ENCODE data around the gene SPINK7.
A peak's percentile ranks its signal among the peaks of the same experiment; 100 is the strongest.
"Not testable (repeated sequence)": the region's sequence is repeated elsewhere in the genome, so short reads cannot be mapped to it uniquely, and the experiment has no call there.

Gene SPINK7
- total RNA-seq = 0 reads per million in 3 experiments

DNA sequence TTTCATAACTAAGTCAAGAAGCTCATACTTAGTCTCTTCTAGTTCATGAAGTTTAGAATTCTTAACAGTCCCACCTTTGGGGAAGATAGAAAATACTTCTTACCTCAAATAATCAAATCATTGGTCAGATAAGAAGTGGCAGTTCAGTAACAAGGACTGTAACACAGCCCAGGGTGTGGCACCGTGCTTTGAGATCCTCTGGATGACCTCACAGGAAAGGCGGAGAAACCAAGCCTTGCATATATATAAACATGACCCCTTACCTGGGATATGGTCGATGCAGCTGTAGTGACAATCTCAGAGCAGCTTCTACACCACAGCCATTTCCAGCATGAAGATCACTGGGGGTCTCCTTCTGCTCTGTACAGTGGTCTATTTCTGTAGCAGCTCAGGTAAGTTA is at the start of gene SPINK7:
TSS of gene SPINK7 (plus strand) at position 271 of the 400 bp plus-strand sequence. CDS start at position 332, 61 bp downstream.
- no peak for DNase-seq

DNA sequence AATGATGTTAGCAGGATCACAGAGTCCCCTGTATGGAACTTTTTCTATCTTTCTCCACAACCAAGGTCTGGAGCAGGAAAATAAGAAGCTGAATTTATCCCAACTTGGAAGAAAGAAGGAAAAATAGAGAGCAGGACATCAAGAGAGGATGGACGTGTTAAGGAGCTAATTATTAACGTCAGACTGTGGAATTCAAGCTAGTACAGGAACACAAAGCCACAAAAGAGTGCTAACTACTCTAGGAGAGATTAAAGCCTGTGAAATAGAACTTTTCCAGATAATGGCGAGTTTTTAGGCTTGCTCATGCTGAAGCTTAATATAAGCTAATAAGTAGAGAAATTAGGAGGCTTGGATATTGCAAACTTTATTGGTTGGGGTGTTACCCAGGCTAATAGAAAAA is 44.3 kb upstream of the SPINK7 start:
- DNase-seq = no peak

DNA sequence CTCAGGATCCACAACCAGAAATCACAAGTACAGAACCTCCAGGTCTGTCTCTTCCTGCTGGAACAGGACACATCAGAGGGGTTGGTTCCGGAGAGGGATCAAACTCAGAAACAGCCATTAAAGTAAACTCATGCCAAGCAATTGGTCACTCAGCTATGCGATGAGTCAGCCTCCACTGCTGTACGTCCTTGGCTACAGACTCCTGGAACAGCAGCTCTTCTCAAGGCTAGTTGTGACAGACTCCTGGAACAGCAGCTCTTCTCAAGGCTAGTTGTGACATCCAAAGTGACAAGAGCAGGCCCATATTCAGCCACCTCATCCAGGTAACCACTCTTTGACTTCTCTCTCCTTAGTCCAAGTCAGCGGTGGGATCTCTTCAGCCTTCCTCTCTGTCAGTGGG is 43.7 kb upstream of the SPINK7 start, which contains the start of gene SPINK13:
TSS of gene SPINK13 (plus strand) at position 229 of the 400 bp plus-strand sequence. CDS start 1,279 bp downstream, outside the sequence.
- DNase-seq = no peak

DNA sequence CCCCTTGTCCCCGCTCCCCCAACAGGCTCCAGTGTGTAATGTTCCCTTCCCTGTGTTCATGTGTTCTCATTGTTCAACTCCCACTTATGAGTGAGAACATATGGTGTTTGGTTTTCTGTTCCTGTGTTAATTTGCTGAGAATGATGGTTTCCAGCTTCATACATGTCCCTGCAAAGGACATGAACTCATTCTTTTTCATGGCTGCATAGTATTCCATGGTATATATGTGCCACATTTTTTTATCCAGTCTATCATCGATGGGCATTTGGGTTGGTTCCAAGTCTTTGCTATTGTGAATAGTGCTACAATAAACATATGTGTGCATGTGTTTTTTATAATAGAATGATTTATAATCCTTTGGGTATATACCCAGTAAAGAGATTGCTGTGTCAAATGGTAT is 37.1 kb upstream of the SPINK7 start:
- DNase-seq = not testable (repeated sequence)

DNA sequence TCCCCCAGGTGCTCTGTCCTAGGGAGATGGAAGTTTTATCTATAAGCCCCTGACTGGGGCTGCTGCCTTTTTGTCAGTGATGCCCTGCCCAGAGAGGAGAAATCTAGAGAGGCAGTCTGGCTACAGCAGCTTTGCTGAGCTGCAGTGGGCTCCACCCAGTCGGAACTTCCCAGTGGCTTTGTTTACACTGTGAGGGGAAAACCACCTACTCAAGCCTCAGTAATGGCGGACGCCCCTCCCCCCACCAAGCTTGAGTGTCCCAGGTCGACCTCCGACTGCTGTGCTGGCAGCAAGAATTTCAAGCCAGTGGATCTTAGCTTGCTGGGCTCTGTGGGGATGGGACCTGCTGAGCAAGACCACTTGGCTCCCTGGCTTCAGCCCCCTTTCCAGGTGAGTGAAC is 31.3 kb upstream of the SPINK7 start:
- not testable (repeated sequence) for DNase-seq

DNA sequence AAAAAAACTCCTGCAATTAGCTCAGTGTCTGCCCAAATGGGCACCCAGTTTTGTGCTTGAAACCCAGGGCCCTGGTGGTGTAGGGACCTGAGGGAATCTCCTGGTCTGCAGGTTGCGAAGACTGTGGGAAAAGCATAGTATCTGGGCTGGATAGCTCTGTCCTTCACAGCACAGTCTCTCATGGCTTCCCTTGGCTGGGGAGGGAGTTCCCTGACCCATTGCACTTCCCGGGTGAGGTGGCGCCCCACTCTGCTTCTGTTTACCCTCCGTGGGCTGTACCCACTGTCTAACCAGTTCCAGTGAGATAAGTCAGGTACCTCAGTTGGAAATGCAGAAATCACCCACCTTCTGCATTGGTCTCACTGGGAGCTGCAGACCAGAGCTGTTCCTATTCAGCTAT is 30.9 kb upstream of the SPINK7 start:
- not testable (repeated sequence) for DNase-seq

DNA sequence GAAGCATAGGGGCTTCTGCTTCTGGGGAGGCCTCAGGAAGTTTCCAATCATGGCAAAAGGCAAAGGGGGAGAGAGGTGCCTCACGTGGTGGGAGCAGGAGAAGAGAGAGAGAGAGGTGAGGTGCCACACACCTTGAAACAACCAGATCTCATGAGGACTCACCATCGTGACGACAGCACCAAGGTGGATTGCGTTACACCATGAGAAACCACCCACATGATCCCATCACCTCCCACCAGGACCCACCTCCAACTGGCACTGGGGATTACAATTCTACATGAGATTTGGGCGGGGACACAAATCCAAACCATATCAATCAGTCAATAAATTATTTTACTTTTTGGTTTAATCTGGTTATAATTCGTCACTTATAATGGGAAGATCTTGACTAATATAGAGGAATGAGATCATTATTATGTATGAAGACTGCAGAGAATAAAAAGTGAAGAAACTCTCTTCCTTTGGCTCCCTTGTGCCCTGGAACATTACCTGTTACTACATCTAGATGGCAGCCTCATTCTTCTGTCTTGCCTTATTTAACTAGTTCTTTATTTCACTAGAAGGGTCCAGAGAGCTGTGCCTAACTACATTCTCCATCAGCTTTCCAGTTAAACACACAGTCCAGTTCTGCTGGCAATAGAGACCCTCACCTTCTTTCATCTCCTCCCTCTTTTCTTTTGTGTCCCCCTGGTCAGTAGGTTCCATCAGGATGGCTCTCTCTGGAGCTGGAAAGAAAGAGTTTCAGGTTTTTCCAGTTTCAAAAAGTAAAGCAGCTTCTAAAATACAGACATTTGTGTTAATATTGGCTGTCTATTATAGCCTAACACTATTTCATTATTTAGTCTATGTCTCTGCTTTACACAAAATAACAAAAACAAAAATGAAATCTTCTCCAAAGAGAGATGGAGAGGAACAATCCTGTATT is 21.7 kb upstream of the SPINK7 start:
- DNase-seq = no peak

DNA sequence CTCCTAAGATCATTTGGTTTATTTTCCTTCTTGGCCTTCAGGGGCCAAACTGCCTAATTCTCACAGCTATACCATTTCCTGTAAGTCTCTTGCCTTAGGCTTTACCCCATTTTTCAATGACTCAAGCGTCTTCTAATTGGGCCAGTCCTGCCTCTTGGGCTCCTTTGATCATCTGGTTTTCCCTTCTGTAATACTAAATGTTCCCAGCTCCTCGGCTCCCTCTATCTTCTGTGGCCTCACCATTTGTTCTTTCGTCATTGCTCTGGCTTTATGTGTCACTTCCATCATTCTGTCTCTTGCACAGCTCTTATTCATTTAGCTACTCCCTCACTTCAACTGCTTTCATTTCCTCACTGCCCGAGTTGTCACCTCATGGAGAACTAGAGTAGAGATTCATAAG is 14.5 kb upstream of the SPINK7 start:
- no peak for DNase-seq

DNA sequence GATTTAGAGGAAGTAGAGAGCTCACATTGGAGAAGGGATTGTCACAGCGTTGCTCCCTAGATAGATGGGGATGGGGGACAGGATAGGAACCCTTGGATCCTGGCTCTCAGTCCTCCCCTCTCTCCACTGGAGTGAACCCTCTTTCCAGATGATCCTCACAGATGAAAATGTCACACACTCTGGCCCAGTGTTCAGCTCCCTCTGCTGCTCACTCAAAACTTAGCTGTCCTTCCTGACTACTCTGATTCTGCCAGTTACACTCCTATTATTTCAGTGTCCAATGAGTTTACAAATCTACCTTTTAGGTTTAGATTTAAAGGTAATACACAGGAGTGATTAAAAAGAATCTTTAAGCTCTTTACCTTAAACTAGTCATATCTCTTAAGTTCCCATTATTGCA is 5.8 kb upstream of the SPINK7 start:
- no peak for DNase-seq

DNA sequence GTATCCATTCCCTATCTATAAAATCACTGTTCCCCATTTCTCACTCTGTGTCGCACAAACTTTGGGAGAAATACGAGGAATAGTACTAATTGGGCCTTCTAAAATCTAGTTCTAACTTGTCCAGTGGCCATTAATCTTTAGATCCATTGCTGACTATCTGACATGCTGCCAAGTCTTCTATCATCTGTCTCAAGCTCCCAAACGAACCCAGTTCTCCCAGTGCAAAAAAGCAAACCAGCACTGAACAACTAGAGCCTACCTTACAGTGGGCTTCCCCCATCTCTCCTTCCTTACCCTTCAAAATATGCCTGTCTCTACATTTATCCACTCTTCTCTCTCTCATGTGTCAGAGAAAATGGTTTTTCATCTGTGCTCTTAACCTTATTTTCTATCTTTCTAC is 3.2 kb upstream of the SPINK7 start:
- DNase-seq = no peak

DNA sequence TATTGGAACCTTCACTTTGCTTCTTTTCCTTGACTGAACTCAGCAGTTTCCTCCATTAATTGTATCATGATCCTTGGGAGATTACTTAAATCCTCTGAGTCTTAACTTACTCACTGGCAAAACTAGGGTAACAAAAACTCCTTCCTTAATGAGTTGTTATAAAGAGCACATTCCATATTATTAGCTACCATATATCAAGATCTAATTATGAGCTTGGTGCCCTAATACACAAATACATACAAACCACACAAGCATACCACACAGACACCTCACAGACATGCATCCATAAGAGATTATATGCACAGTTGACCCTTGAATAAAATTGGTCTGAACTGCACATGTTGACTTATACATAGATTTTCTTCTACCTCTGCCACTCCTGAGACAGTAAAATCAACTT is 2.5 kb upstream of the SPINK7 start:
- DNase-seq = no peak

DNA sequence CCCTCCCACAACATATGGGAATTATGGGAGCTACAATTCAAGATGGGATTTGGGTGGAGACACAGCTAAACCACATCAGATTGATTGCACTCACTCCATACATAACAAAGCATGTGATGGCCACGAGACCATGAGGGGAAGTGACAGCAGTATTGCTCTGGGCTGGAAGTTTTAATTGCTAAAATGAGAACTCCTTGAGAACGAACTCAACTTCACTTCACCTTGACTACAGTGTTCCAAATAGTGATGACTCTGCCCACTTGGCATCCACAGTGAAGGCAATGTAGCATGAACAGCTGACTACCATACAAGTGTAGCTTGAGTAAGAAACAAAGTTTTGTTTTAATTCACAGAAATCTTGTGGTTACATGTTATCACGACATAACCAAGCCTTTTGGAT is 739 bp upstream of the SPINK7 start:
- no peak for DNase-seq

DNA sequence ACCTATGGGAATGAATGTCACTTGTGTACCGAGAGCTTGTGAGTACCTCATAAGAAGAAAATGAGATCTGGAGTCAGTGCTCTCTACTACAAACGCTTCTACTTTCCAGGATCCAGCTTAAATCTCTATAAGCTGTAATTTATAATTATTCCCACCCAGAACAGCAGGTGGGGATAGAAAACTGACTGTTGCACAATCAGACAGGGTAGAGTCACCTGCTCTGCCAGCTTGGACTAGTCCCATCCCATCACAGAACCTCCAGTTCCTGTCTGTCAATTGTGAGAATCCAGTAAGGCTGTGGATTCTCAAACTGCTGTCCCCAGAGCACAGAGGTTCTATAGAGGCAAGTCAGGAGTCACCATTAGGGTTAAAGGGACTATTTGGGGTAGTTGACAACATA is 2.0 kb downstream of the SPINK7 start:
- DNase-seq = no peak

DNA sequence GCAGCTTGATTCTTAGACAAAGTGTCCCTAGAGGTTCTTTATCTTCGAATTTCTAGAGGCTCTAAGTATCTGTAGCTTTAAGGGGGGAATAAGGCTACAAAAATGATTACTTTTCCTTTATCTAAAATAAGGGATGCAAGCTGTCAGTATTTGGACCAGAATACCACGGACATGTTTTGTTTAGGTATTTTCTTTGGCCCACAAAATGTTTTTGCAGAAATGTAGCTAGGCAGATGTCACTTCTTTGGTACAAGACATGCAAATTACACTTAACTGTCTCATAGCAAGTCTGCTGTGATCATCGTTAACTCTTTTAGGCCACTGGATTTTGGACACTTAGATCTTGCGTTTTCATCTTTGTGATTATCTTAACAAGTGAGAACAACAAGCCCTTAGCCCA is 2.5 kb downstream of the SPINK7 start:
- no peak for DNase-seq

DNA sequence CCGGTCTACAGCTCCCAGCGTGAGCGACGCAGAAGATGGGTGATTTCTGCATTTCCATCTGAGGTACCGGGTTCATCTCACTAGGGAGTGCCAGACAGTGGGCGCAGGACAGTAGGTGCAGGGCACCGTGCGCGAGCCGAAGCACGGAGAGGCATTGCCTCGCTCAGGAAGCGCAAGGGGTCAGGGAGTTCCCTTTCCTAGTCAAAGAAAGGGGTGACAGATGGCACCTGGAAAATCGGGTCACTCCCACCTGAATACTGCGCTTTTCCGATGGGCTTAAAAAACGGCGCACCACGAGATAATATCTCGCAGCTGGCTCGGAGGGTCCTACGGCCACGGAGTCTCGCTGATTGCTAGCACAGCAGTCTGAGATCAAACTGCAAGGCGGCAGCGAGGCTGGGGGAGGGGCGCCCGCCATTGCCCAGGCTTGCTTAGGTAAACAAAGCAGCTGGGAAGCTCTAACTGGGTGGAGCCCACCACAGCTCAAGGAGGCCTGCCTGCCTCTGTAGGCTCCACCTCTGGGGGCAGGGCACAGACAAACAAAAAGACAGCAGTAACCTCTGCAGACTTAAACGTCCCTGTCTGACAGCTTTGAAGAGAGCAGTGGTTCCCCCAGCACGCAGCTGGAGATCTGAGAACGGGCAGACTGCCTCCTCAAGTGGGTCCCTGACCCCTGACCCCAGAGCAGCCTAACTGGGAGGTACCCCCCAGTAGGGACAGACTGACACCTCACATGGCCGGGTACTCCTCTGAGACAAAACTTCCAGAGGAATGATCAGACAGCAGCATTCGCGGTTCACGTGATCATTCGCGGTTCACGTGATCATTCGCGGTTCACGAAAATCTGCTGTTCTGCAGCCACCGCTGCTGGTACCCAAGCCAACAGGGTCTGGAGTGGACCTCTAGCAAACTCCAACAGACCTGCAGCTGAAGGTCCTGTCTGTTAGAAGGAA is 8.1 kb downstream of the SPINK7 start:
- DNase-seq = peak; percentile 17

DNA sequence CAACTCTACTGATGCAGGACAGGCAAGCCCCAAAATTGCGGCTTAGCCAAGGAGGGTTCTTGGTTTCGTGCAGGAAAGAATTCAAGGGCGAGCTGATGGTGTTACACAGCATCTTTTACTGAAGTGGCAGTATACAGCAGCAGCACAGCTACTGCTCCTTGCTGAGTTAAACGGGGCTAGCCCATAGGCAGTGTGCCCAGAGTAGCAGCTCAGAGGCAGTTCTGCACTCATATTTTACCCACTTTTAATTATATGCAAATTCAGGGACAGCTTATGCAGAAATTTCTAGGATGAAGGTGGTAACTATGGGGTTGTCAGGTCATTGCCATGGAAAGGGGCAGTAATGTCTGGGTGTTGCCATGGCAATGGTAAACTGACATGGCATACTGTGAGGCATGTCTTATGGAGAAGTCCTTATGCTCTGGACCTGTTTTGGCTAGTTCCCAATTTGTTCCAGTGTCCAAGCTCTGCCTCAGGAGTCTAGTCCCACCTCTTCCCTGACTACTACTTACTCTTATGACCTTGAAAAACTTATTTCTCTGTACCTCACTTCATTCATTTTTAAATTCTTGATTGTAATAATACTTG is 21.1 kb downstream of the SPINK7 start:
- DNase-seq = no peak

DNA sequence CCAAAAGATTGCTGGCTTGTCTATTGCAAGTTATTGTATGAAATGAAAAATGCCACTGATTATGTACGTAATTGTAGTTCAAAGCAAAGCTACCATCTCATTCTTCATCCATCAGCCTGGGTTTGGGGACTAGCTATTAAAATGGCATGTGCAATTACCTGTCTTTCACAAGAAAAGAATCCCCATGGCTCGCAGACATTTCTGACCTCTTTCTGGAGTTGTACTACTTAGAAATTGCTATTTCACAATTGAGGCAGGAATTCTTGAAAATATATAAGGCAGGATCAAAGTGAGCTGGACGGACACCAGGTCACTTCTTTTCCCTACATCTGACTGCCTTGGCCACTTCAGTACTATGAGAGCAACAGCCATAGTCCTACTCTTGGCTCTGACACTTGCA is 23.0 kb downstream of the SPINK7 start, which contains the start of gene SPINK9:
TSS of gene SPINK9 (plus strand) at position 301 of the 400 bp plus-strand sequence. CDS start at position 356, 55 bp downstream.
- DNase-seq = no peak

DNA sequence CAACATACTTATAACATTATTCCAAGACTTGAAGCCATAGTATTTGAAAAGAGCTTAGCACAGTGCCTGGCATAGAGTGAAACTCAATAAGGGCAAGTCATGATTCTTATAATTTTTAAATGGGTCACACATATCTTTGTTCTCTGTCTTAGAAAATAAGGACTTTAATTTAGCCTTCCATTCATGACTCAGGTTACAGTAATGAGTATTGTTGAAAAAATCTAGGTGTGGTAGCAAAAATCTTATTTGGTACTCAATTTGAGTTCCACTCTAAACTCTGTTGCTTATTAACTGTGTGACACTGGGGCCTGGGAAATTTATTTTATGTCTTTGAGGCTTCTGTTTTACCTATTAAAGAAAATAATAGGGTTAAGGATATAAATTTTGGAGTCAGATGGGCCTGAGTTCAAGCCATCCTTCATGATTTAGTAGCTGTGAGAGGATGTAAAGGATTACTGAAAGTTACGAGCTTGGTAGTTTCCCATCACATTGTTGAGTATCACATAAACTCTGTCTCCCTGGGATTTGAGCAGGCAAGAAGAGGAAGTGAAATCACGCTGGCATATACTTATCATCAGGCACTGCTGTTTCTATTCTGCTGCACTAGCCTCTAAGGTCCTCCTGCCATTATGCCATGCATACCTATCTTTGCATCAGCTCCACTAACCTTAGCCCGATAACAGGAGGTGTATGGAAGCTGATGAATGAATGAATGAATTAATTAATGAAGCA is 24.6 kb downstream of the SPINK7 start:
- no peak for DNase-seq

DNA sequence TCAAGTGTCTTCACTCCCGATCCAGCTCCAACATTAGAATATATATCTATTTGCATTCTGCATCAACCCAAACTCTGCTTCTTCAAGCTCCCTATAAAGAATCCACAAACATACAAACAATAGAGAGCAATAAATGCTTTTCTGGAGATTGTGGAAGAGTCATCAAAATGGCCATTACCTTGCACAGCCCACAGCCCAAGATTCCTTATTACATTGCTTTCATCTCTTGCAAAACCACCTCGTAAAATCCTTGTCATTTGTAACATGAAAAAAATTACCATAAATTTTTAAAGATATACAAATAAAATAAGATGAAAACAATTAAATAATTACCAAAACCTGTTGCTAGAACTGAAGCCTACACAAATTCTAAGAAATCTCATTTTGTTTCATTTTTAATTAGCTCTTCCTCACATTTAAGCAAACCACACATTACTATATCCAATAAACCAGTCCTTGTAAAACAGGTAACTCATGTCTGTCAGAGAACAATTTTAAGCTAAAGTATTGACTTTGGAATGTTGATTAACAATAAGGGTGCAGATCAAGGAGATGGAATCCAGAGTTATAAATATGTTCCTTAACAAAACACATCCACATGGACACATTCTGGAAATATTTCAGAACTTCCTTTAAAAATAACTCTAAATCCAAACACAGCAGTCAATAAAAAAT is 30.3 kb downstream of the SPINK7 start:
- no peak for DNase-seq

DNA sequence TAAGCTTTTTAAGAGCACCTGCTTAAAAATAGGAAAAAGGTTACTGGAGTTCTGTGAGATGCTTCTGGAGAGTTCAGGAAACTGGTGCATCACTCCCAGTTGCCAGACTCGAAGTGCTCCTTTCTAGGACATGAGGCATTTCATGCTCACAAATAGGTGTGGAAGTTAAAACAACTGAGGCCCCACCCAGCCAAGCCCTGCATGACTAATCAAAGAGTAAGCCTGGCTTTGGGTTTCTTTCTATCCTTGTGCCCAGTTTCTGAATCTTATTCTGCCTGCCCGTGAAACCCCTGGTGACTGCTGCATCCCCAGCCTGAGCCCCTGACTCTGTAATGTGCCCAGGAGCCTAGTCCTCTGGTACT is 30.8 kb downstream of the SPINK7 start:
- DNase-seq = no peak
